ENCODE measurements around the gene RMP24.

The RMP24 gene

DNA sequence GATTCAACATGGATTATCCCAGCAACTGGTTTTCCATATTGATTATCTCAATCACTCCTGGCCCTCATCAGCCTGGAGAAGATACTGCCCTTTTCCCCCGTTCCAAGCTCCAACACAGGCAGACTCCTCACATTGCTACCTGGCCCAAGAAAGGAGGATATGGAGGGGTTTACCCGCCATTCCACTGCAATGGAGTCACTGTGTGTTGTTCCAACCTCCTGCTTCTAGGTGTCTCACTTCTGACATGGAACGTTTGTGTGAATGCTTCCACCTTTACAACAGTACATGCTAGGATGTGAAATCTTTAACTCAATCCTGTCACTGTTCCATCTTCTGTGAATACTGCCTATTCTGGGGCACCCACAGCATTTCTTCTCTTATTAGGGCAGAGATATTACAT lies 36.7 kb downstream of the RMP24 start:
- Histone ChIP-seq H3K9me3 (no peaks in the 10 kb centered on the region), H3K36me3 (no peaks in the 10 kb centered on the region), H3K27me3 (no peaks in the 10 kb centered on the region), H3K4me3 (no peak overlapping the region), H3K27ac (no peak overlapping the region), H3K4me1 (no peaks in the 10 kb centered on the region)
- WGBS = 69% methylated on average over 3 of the region's 3 CpGs
- no peak for DNase-seq (ENCODE audit: low spot score in 2 of 2)
- TF ChIP-seq POLR2A (IDR thresholded peaks at IDR 0.05) = no peak
- no peak for TF ChIP-seq EP300 (IDR thresholded peaks at IDR 0.05)
- TF ChIP-seq, protein P1, sequence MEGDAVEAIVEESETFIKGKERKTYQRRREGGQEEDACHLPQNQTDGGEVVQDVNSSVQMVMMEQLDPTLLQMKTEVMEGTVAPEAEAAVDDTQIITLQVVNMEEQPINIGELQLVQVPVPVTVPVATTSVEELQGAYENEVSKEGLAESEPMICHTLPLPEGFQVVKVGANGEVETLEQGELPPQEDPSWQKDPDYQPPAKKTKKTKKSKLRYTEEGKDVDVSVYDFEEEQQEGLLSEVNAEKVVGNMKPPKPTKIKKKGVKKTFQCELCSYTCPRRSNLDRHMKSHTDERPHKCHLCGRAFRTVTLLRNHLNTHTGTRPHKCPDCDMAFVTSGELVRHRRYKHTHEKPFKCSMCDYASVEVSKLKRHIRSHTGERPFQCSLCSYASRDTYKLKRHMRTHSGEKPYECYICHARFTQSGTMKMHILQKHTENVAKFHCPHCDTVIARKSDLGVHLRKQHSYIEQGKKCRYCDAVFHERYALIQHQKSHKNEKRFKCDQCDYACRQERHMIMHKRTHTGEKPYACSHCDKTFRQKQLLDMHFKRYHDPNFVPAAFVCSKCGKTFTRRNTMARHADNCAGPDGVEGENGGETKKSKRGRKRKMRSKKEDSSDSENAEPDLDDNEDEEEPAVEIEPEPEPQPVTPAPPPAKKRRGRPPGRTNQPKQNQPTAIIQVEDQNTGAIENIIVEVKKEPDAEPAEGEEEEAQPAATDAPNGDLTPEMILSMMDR (IDR thresholded peaks at IDR 0.05) = no peak
- no peak for TF ChIP-seq POLR2AphosphoS5 (IDR thresholded peaks at IDR 0.05)

DNA sequence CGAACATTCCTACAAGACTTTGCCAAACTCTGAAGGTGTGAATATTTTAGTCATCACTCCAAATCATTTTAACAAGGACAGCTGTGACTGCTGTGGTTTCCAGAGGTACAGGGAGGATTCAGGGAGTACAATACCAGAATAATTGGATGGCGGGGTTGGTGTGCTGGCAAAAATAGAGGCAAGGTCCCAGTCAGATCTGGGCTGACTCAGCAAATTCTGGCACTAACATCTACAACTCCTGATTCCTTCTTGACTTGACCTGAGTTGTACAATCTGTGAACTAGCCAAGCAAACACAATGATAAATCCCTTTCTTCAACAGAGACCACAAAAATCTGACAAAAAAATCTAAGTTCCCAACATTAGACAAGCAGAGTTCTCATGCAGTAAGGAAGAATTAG lies 40.4 kb downstream of the RMP24 start:
- no peak overlapping the region for H3K4me3 ChIP-seq
- H3K9me3 ChIP-seq = no peaks in the 10 kb centered on the region
- no peak overlapping the region for H3K27ac ChIP-seq
- no peaks in the 10 kb centered on the region for H3K27me3 ChIP-seq
- no peaks in the 10 kb centered on the region for H3K4me1 ChIP-seq
- DNase-seq (ENCODE audit: low spot score in 2 of 2) = no peak
- no peaks in the 10 kb centered on the region for H3K36me3 ChIP-seq
- WGBS = 96% methylated on average over 2 of the region's 2 CpGs
- TF ChIP-seq POLR2AphosphoS5 (IDR thresholded peaks at IDR 0.05) (no peak), EP300 (IDR thresholded peaks at IDR 0.05) (no peak), POLR2A (IDR thresholded peaks at IDR 0.05) (no peak)
- TF ChIP-seq, protein P1 (IDR thresholded peaks at IDR 0.05) = no peak

DNA sequence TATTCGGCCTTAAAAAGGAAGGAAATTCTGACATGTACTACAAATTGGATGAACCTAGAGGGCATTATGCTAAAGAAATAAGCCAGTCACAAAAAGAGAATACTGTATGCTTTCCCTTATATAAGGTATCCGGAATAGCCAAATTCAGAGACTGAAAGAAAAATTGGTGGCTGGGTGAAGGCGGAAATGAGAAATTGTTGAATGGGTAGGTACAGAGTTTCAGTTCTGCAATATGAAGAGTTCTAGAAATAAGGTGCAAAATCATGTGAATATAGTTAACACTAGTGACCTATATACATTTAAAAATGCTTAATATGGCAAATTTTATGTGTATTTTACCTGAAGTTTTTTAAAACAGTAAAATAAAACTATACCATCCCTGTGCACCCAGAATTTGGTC lies 43.1 kb downstream of the RMP24 start:
- Histone ChIP-seq H3K9me3 (no peaks in the 10 kb centered on the region), H3K4me3 (no peak overlapping the region), H3K4me1 (no peaks in the 10 kb centered on the region), H3K27me3 (no peaks in the 10 kb centered on the region), H3K36me3 (no peaks in the 10 kb centered on the region), H3K27ac (no peak overlapping the region)
- DNase-seq (ENCODE audit: low spot score in 2 of 2) = no peak
- TF ChIP-seq EP300 (IDR thresholded peaks at IDR 0.05) (no peak), POLR2A (IDR thresholded peaks at IDR 0.05) (no peak), POLR2AphosphoS5 (IDR thresholded peaks at IDR 0.05) (no peak)
- TF ChIP-seq, protein P1 (IDR thresholded peaks at IDR 0.05) = no peak
- WGBS = 92% methylated on average over 3 of the region's 3 CpGs

DNA sequence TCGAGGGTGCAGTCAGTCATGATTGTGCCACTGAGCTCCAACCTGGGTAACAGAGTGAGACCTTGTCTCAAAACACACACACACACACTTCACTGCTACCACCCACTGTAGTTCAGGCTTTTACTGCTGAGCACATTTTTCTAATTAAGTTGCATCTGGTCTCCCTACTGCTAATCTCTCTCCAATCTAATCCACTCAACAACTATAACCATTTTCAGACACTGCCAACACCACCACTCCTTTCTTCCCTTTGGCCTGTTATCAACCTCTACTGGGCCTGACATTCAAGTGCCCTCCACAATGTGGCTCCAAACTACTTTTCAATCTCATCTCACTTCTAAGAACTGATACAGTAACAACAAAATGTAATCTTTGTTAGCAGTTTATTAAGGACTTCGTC lies 44.8 kb downstream of the RMP24 start:
- Histone ChIP-seq H3K36me3 (no peaks in the 10 kb centered on the region), H3K27me3 (no peaks in the 10 kb centered on the region), H3K27ac (no peak overlapping the region), H3K9me3 (no peaks in the 10 kb centered on the region), H3K4me3 (no peak overlapping the region), H3K4me1 (no peaks in the 10 kb centered on the region)
- WGBS = 62% methylated on average over 2 of the region's 2 CpGs
- no peak for DNase-seq (ENCODE audit: low spot score in 2 of 2)
- TF ChIP-seq POLR2AphosphoS5 (IDR thresholded peaks at IDR 0.05) (no peak), EP300 (IDR thresholded peaks at IDR 0.05) (no peak)
- TF ChIP-seq, protein P1 (IDR thresholded peaks at IDR 0.05) = no peak

DNA sequence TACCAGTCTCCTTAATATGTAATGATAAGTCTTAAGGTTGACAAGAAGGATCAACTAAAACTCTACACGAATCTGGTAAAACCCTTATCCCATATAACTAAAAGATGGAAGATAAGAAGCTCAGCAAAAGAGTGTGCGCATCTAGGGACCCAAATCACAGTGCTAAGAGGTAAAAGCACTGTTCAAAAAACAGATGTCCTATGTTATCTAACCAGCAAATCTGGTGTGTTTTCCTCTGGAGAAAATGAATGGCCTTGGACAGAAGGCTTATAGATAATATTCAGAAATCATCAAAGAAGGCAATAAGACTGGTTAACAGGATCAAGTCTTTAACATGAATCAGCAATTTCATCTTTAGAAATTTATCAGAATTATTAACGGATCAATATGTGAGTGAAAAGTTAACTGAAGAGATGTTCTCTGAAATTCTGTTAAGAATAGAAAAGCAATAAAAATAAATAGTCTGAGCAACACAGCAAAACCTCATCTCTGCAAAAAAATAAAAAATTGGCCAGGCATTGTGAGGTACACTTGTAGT lies 47.8 kb downstream of the RMP24 start:
- Histone ChIP-seq H3K27ac (no peak overlapping the region), H3K4me1 (no peaks in the 10 kb centered on the region), H3K27me3 (no peaks in the 10 kb centered on the region), H3K36me3 (peaks cover 5% of the 10 kb centered on the region), H3K9me3 (no peaks in the 10 kb centered on the region), H3K4me3 (no peak overlapping the region)
- TF ChIP-seq, protein P1 (IDR thresholded peaks at IDR 0.05) = no peak
- TF ChIP-seq POLR2A (IDR thresholded peaks at IDR 0.05) (no peak), POLR2AphosphoS5 (IDR thresholded peaks at IDR 0.05) (no peak), EP300 (IDR thresholded peaks at IDR 0.05) (no peak)
- 84% methylated on average over 3 of the region's 3 CpGs for WGBS
- DNase-seq (ENCODE audit: low spot score in 2 of 2) = no peak

Data from suprapubic skin (tissue), 4 donors.